GM21367 (cell line): ENCODE data around the gene BMI1.

Experiments
- ATAC-seq: cut with Tn5 transposase; IDR thresholded peaks from one replicate; pipeline ENCODE4 v1.9.1; 2021; ENCODE audit not compliant: unreplicated experiment

Gene BMI1

DNA sequence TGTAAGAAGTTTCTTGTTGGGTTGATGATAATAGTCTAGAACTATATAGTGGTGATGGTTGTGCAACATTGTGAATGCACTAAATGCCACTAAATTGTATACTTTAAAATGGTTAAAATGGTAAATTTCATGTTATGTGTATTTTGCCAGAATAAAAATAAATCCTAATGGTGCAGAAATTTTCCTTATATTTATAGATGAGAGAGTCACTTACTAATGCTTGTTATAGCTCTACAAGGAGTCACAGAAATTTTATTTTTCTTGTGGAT, 45.5 kb downstream of the BMI1 start:
- no peak for ATAC-seq

DNA sequence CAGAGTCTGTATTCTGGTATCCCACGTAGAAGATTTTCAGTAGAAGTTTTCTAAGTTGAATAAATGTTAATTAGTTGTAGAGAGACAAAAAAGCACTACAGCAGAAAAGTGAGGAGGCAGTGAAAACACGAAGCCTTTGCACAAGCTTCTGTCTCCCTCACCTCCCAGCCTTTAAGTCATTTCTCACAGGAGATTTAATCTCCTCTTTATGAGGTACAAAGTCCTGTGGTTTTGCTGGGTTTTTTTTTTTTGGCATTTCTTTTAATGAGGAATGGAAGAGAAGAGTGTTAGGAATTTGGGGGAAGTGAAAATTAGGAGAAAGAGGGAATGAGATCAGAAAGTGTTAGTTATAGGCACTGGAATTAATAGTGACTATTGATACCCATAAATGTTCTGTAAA, 45.9 kb downstream of the BMI1 start:
- ATAC-seq = no peak

DNA sequence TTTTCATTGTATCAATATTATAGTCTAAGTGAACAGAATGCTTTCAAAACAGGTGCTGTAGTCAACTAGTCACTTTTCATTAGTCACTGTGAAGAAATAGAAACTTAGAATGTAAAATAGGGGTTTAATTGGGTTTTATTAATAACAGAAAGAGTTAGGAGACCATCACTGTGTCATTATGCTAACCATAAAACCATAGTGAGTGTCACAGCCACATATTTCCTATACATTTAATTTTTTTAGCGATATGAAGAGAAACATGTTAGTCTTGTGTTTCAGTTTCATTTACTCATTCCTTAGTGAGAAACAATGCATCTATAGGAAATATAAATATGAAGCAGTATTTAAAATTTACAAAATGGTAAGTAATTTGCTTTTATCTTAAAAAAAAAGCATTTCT, 46.6 kb downstream of the BMI1 start:
- ATAC-seq = no peak

DNA sequence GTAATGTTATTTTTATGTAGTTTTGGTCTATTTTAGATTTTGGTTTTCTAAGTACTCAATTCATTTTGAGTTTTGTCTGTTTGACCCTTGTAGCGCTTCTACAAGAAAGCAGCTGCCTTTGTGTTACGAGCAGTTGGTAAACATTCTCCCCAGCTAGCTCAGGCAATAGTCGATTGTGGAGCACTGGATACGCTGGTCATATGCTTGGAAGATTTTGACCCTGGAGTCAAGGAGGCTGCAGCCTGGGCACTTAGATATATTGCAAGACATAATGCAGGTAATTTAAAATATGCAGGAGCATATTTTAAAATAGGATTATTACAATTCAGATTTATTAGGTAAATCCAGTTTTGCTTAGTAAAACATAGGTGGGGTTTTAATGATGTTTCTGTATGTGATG, 47.5 kb downstream of the BMI1 start:
- no peak for ATAC-seq

DNA sequence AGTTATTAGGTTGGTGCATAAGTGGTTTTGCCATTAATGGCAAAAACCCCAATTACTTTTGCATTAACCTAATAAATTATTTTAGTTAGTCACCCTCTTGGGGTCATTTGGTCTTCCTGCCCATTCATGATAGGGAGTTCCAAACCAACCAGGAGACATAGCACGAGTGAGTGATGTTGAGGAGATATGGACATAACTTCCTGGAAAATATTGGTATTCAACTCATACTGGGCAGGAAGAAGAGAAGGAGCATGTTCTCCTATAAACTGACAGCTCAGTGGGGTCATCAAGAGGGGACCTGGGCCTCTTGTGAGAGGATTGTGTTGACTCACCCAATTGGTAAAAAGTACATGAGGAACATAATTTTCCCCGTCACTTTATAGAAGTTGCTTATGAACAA, 48.1 kb downstream of the BMI1 start:
- no peak for ATAC-seq

DNA sequence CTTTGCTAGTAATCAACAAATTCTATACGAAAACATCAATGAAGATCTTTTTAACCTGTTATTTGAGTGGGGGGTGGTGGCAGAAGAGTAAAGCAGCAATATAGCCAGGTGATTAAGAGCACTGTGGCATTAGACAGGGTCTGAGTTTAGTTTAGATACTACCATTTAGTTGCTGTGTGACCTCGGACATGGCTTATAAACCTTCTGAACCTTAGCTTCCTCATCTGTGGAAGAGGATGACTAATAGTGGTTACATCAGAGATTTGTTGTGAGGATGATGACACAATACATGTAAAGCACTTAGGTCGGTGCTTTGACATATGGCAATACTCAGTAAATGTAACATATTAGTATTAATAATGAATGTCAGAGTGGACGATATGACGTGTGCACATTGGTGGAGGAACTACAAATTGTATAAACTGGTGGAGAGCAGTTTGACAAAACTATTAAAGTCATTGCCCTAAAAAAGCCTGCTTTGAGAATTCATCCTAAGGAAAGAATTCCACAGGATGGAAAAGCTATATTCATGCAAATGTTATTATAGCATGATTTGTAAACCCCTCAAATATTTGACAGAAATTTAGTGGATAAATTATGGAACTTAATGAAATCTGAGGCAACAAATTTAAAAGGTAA, 48.7 kb downstream of the BMI1 start:
- ATAC-seq = no peak

DNA sequence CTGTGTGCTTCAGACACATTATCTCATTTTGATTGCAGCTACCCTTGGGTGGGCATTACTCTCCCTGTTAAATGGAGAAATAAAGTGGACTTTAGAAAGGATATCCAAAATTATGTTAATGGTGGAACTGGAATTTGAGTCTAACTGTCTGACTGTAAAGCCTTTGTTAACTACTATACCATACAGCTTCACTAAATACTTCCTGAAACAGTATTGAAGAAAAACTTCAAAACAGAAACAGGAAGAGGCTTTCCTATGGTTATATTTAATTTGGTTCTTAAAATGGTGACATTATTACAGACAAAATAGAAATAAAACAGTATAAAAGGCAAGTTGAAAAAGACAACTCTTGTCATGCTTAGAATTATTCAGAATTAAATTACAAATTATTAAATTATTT, 49.4 kb downstream of the BMI1 start:
- no peak for ATAC-seq

DNA sequence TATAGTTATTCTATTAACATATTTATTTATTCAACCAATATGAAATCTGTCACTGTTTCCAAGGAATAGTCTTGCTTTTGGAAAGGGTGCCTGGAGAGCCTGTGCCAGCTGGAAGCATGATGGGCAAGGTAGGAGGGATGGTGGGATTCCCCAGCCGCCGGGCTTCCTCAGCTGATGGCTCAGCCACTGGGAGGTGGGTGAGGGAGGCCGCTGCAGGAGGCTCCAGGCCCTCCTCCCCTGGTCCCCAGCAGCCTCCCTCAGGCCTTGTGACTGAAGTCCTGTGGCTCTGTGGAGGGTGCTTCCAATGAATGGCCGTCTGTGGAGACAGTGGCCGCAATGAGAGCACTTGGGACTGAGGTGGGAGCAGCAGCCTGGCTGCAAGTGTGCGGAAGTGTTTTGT, 51.4 kb downstream of the BMI1 start:
- ATAC-seq = no peak

DNA sequence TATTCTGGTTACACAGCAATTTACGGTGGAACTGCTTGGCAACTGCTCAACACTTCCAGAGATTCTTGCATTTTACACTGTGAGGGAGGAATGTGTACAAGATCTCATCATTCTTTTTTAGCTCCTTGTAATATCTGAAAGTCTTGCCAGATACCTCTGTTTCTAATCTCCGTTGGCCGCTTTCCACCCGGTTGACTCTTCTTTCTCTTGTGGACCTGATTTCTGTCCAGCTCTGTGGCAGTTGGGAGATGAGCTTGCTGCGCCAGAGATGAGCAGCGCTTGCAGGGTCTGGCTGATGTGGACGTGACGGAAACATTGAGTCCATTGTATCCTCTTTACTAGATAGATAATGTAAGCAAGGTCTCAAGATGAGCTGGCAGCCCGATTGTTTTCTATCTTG, 52.0 kb downstream of the BMI1 start:
- ATAC-seq = no peak

DNA sequence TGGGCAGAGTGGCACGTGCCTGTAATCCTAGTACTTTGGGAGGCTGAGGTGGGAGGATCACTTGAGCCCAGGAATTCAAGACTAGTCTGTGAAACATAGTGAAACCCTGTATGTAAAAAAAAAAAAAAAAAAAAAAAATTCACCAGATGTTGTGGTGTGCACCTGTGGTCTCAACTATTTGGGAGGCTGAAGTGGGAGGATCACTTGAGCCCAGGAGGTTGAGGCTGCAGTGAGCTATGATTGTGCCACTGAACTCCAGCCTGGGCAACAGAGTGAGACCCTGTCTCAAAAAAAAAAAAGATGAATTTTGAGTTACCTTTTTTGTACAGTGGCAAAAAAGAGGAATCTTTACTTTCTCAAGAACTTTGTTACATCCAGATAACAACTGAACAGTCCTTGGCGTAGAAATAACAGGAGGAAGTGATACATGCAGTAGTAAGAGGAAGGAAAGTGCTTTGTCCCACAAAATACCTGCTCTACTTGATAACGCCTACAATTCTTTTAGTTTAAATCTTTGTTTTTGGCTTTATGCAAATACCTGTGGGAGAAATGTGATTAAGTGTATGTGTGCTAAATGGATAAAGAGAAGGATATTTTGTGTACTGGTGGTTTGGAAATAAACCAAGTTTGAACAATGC, 53.7 kb downstream of the BMI1 start:
- ATAC-seq = no peak

DNA sequence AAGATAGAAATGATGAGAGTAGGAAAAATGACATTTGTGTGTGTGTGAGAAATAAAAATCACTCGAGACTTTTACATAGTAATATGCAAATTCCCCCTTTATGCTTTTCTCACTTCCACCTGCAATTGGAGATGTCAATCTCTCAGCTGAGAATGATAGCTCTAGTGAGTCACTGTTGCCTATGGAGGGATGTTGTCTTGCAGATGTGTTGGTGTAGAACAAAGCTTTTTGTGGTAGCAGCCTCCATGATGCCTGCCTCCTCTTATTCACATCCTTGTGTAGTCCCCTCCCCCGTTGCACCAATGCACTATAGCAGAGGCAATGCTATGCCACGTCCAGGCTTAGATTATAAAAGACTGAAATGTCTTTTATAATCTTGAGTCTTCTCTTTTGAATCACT, 58.2 kb downstream of the BMI1 start:
- ATAC-seq = peak; percentile 60
